Measurements from ENCODE around the gene GNG13.

DNA sequence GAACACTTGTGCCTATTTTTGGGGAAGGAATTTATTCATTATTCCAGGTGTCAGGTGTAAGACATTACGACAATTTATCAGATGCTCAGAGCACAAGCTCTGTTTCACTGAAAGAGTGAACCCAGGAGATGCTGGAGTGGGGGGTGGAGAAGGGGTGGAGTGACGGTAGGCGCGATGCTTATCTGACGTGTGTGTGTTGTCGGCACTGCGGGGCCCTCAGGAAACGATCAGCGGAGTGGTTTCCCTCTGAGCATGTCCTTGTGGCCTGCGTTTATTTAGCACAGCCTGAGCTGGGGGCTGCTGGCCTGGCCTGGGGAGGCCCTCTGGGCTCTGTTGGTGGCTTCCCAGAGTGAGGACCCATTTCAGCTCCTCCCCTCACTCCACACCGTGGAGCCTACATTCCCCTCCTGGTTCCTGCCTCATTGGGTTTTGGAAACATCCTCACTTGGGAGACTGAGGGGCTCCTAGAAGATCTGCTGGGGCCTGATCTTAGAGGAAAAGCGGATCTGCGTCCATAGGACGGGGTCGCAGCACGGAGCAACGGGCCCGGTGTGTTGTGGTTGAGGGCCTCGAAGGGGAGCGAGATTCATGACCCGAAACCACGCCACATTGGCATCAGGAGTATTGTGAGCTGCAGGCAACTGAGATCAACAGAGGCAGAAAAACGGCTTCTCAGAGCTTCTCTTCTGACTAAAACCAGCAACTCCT is 19.0 kb upstream of the GNG13 start:
- TF ChIP-seq, protein P1, sequence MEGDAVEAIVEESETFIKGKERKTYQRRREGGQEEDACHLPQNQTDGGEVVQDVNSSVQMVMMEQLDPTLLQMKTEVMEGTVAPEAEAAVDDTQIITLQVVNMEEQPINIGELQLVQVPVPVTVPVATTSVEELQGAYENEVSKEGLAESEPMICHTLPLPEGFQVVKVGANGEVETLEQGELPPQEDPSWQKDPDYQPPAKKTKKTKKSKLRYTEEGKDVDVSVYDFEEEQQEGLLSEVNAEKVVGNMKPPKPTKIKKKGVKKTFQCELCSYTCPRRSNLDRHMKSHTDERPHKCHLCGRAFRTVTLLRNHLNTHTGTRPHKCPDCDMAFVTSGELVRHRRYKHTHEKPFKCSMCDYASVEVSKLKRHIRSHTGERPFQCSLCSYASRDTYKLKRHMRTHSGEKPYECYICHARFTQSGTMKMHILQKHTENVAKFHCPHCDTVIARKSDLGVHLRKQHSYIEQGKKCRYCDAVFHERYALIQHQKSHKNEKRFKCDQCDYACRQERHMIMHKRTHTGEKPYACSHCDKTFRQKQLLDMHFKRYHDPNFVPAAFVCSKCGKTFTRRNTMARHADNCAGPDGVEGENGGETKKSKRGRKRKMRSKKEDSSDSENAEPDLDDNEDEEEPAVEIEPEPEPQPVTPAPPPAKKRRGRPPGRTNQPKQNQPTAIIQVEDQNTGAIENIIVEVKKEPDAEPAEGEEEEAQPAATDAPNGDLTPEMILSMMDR (IDR thresholded peaks at IDR 0.05) = no peak
- TF ChIP-seq RCOR1 (IDR thresholded peaks at IDR 0.05; ENCODE audit: low read depth, low read length) = no peak
- TF ChIP-seq JUN (IDR thresholded peaks at IDR 0.05) = no peak
- TF ChIP-seq EP300 (IDR thresholded peaks at IDR 0.05) = no peak
- no peak for TF ChIP-seq MAZ (IDR thresholded peaks at IDR 0.05; ENCODE audit: borderline replicate concordance, low read depth, low read length)
- TF ChIP-seq POLR2A (IDR thresholded peaks at IDR 0.05; ENCODE audit: low read length) = no peak
- TF ChIP-seq BCL3 (IDR thresholded peaks at IDR 0.05) = no peak
- TF ChIP-seq, protein P2, sequence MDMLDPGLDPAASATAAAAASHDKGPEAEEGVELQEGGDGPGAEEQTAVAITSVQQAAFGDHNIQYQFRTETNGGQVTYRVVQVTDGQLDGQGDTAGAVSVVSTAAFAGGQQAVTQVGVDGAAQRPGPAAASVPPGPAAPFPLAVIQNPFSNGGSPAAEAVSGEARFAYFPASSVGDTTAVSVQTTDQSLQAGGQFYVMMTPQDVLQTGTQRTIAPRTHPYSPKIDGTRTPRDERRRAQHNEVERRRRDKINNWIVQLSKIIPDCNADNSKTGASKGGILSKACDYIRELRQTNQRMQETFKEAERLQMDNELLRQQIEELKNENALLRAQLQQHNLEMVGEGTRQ (IDR thresholded peaks at IDR 0.05) = no peak
- TF ChIP-seq CEBPB (IDR thresholded peaks at IDR 0.05) = no peak
- TF ChIP-seq, protein P3, sequence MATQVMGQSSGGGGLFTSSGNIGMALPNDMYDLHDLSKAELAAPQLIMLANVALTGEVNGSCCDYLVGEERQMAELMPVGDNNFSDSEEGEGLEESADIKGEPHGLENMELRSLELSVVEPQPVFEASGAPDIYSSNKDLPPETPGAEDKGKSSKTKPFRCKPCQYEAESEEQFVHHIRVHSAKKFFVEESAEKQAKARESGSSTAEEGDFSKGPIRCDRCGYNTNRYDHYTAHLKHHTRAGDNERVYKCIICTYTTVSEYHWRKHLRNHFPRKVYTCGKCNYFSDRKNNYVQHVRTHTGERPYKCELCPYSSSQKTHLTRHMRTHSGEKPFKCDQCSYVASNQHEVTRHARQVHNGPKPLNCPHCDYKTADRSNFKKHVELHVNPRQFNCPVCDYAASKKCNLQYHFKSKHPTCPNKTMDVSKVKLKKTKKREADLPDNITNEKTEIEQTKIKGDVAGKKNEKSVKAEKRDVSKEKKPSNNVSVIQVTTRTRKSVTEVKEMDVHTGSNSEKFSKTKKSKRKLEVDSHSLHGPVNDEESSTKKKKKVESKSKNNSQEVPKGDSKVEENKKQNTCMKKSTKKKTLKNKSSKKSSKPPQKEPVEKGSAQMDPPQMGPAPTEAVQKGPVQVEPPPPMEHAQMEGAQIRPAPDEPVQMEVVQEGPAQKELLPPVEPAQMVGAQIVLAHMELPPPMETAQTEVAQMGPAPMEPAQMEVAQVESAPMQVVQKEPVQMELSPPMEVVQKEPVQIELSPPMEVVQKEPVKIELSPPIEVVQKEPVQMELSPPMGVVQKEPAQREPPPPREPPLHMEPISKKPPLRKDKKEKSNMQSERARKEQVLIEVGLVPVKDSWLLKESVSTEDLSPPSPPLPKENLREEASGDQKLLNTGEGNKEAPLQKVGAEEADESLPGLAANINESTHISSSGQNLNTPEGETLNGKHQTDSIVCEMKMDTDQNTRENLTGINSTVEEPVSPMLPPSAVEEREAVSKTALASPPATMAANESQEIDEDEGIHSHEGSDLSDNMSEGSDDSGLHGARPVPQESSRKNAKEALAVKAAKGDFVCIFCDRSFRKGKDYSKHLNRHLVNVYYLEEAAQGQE (IDR thresholded peaks at IDR 0.05) = no peak
- TF ChIP-seq FOSL2 (IDR thresholded peaks at IDR 0.05) = no peak
- TF ChIP-seq FOSL2 (CRISPR knock-in tag; IDR thresholded peaks at IDR 0.05) = no peak
- TF ChIP-seq CBX8 (IDR thresholded peaks at IDR 0.05) = no peak
- TF ChIP-seq JUNB (IDR thresholded peaks at IDR 0.05) = no peak
